Stimulated activated CD4-positive, alpha-beta T cell treated with anti-CD3 and anti-CD28 coated beads, Interleukin-2, amount 100 ng/mL, for 24 hours (primary cell): ENCODE results near the gene CACNB2.
"Not testable (repeated sequence)": the region's sequence is repeated elsewhere in the genome, so short reads cannot be mapped to it uniquely, and the experiment has no call there.

Experiments
- DNase-seq, 2 donors: peaks; one replicate each; pipeline ENCODE4 v3.0.0-alpha.2; 2020

The CACNB2 gene

DNA sequence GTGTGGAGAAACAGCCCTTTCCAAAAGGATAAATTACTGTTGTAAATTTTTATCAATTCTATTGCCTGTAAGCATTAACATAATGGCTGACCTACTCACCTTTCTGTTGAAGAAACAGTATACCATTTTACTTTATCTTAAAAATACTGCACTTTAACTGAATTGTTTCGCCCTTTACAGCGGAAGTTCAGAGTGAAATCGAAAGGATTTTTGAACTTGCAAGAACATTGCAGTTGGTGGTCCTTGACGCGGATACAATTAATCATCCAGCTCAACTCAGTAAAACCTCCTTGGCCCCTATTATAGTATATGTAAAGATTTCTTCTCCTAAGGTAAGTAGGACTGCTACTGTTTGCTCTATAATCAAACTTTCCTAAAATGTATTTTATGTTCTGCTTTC, 393.7 kb downstream of the CACNB2 start:
- no peak for DNase-seq

DNA sequence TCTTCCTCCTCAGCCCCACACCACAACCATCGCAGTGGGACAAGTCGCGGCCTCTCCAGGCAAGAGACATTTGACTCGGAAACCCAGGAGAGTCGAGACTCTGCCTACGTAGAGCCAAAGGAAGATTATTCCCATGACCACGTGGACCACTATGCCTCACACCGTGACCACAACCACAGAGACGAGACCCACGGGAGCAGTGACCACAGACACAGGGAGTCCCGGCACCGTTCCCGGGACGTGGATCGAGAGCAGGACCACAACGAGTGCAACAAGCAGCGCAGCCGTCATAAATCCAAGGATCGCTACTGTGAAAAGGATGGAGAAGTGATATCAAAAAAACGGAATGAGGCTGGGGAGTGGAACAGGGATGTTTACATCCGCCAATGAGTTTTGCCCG, 399.1 kb downstream of the CACNB2 start:
- no peak for DNase-seq

DNA sequence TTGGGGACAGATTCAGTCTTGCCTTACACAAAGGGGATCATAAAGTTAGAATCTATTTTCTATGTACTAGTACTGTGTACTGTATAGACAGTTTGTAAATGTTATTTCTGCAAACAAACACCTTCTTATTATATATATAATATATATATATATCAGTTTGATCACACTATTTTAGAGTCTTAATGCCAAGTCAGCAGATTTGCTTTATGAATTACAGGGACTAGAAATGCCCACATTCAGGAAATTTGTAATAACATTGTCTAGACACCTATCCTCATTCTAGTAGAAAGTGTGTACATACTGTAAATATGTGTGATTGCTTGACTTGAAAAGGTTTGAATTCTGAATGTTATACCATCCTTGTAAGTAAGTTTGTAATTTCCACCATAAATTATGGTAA, 400.0 kb downstream of the CACNB2 start:
- DNase-seq: no peak

- no peak for DNase-seq
Measured at GRCh38 chr10:18542832-18543231, 402.6 kb downstream of the CACNB2 start.

- no peak for DNase-seq
Measured at GRCh38 chr10:18545621-18546305, 405.5 kb downstream of the CACNB2 start.

GRCh38 chr10:18549105-18549504, 408.9 kb downstream of the CACNB2 start:
- DNase-seq: no peak

- DNase-seq: no peak
Measured at GRCh38 chr10:18551473-18551872, 411.2 kb downstream of the CACNB2 start.

DNA sequence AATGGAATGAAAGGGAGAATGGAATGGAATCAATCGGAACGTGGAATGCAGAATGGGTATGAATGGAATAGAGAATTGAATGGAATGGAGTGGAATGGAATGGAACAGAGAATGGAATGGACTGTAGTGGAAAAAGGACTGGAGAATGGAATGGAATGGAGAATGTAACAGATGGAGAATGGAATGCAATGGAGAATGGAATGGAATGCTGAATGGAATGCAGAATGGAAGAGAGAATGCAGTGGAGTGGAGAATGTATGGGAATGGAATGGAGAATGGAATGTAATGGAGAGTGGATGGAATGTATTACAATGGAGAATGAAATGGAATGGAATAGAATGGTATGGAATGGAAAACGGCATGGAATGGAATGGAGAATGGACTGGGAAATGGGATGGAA, 414.3 kb downstream of the CACNB2 start:
- no peak for DNase-seq

GRCh38 chr10:18556522-18557147, 416.4 kb downstream of the CACNB2 start:
- no peak for DNase-seq

DNA sequence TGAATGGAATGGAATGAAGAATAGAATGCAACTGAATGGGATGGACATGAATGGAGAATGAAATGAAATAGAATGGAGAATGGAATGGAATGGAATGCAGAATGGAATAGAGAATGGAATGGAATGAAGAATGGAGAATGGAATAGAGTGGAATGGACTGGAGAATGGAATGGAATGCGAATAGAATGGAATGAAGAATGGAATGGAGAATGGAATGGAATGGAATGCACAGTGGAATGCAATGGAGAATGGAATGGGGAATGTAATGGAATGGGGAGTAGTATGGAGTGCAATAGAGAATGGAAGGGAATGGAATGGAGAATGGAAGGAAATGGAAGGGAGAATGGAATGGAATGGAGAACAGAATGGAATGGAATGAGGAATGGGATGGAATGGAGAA, 417.7 kb downstream of the CACNB2 start:
- DNase-seq: no peak

GRCh38 chr10:18561861-18562551, 421.8 kb downstream of the CACNB2 start:
- no peak for DNase-seq

DNA sequence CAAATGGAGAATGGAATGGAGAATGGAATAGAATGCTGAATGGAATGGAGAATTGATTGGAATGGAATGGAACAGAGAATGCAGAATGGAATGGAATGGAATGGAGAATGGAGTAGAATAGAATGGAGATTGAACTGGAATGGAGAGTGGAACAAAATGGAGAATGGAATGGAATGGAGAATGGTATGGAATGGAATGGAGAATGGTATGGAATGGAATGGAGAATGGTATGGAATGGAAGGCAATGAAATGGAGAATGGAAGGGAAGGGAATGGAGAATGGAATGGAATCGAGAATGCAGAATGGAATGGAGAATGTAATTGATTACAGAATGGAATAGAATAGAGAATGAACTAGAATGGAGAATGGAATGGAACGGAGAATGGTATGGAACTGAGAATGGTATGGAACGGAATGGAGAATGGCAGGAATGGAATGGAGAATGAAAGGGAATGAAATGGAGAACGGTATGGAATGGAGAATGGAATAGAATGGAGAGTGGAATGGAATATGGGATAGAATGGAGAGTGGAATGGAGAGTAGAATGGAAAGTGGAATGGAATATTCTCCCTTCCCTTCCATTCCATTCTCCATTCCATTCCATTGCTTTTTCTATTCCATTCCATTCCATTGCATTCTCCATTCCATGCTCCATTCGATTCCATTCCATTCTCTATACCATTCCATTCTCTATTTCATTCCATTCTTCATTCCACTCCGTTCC, 422.9 kb downstream of the CACNB2 start:
- no peak for DNase-seq

DNA sequence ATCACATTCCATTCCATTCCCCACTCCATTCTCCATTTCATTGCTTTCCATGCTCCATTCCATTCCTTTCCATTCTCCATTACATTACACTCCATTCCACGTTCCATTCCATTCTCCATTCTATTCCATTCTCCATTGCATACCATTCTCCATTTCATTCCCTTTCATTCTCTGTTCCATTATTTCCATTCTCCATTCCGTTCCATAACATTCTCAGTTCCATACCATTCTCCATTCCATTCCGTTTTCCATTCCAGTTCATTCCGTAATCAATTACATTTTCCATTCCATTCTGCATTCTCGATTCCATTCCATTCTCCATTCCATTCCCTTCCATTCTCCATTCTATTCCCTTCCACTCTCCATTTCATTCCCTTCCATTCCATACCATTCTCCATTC, 424.8 kb downstream of the CACNB2 start:
- DNase-seq: no peak

- DNase-seq: no peak
Measured at GRCh38 chr10:18566177-18566576, 426.0 kb downstream of the CACNB2 start.

- no peak for DNase-seq
Measured at GRCh38 chr10:18567343-18567856, 427.2 kb downstream of the CACNB2 start.

GRCh38 chr10:18570386-18570785, 430.2 kb downstream of the CACNB2 start:
- not testable (repeated sequence) for DNase-seq

- DNase-seq: no peak
Measured at GRCh38 chr10:18571076-18571475, 430.9 kb downstream of the CACNB2 start.

DNA sequence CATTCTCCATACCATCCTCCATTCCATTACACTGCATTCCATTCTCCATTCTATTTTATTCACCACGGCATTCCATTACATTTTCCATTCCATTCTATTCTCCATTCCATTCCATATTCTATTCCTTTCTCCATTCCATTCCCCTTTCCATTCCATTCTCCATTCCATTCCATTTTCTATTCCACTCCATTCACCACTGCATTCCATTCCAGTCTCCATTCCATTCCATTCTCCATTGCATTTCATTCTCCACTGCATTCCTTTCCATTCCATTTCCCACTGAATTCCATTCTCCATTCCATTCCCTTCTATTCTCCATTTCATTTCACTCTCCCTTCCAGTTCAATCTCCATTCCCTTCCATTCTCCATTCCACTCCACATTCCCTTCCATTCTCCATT, 431.6 kb downstream of the CACNB2 start:
- no peak for DNase-seq

GRCh38 chr10:18572959-18573561, 432.8 kb downstream of the CACNB2 start:
- no peak for DNase-seq

- DNase-seq: no peak
Measured at GRCh38 chr10:18576586-18576985, 436.4 kb downstream of the CACNB2 start.

GRCh38 chr10:18577823-18578685, 437.8 kb downstream of the CACNB2 start:
- no peak for DNase-seq

DNA sequence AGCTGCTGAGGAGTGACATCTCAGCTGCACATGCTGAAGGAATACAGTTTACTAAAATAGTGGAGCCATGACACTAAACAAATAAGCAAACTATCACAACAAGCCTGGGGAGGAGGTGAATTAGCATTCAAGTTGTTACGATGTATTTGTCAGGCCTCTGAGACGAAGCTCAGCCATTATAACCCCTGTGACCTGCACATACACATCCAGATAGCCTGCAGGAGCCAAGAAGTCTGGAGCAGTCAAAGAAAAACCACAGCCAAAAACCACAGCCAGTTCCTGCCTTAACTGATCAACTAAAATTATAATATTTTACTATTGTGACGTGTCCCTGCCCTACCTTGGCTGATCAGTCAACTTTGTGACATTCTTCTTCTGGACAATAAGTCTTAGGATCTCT, 442.6 kb downstream of the CACNB2 start:
- DNase-seq: no peak
